Measurements from ENCODE around the gene ZNF280D. TPM values are rescaled to one million over a fixed set of nuclear protein-coding genes. Genes with fewer than 3 reads are reported as not detected.

ZNF280D gene
- total RNA-seq, 1 donor = 55.3 TPM

- no peak for TF ChIP-seq CTCF (IDR thresholded peaks at IDR 0.05; ENCODE audit: insufficient read depth, low read length)
- no peak for DNase-seq (ENCODE audit: low read depth)
Observed at GRCh38 chr15:56737791-56738190, 4.5 kb upstream of the ZNF280D start.

DNA sequence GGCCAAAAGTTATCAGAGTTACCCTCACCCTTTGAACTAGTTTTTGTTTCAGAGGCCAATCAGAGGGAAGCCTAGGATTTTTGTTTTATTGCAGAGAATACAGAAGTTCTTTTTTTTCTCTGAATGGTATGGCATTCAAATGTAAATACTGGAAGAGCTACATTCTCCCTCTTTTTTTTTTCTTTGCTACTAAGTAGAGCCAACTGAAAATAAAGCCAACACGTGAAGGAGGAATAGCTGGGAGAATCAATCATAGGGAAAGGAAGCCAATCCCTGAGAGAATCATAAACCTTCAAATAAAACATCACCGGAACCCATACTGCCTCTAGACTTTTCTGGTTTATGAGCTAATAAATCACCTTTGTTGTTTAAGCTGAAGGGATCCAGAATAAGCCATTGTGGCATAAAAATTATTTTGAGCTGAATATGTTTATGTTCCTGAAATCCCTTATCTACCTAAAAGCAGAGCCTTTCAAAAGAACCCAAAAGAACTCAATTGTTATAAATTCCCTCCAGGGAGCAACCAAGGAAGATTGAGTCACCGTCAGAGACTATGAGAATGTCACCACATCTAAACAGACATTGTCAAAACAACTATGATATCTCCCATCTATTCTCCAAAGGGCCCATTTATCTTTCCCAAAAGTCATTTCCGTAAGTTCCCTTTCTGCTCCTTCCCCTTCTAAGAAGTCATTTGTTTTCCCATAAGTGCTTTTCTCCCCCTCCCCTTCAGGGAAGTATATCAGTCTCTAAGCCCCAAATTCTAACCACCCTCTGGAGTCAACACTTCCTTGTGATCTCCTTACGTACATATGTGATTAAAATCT is 3.8 kb upstream of the ZNF280D start:
- DNase-seq (ENCODE audit: low read depth) = no peak
- no peak overlapping the region for H3K4me3 ChIP-seq (ENCODE audit: low read depth, low read length)
- no peak for TF ChIP-seq CTCF (IDR thresholded peaks at IDR 0.05; ENCODE audit: insufficient read depth, low read length)

More at GRCh38 chr15:56737791-56738190, 4.5 kb upstream of the ZNF280D start:
- no peak overlapping the region for H3K4me3 ChIP-seq (ENCODE audit: low read depth, low read length)

DNA sequence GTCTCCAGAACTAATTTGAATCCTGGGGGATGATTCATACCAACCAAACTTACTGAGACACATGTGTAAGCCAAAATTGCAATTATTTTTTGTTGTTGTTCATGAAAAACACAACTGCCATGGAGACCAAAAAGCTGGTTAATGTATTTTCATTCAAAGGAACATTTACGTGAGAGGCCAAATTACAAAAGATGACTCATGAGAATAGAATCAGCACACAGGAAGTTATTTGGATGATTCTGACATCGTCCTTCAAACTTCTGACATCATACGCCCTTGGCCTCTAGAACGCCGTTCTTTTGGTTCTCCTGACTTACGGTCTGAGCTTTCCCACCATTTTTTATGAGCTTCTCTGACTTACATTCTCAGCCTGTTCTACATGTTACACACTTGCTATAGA is 3.0 kb upstream of the ZNF280D start:
- DNase-seq (ENCODE audit: low read depth) = peak; percentile 61
- no peak overlapping the region for H3K4me3 ChIP-seq (ENCODE audit: low read depth, low read length)
- TF ChIP-seq CTCF (IDR thresholded peaks at IDR 0.05; ENCODE audit: insufficient read depth, low read length) = no peak

GRCh38 chr15:56735589-56735988 is 2.3 kb upstream of the ZNF280D start:
- no peak overlapping the region for H3K4me3 ChIP-seq (ENCODE audit: low read depth, low read length)
- no peak for TF ChIP-seq CTCF (IDR thresholded peaks at IDR 0.05; ENCODE audit: insufficient read depth, low read length)
- DNase-seq (ENCODE audit: low read depth) = no peak

DNA sequence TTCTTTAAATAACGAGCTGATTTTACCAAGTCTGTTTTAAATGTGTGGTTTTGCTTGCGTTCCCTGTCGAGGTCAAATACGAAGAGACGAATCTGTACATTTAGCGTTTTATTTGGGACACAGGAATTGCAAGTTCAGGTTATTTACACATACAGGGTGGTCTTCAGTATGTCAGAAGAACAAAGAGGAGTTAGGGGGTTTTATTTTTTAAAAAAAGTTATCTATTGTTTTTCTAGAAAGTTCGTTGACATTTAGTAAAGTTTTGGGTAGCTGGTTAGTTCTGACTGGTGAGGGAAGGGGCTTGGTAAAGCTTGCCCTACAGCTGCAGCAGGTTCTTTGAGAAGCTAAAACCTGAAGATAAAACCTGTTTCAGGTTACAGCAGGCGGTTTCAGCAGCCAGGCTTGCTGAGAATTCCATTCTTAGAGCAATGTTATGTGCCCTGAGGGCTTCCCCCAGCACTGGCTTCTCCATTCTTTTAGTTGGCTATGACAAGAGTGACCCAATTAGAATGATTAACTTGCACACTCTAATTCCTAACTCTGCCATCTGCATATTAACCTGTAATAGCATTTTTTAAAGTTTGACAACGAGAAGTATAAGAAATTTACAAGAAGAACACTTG is 815 bp upstream of the ZNF280D start:
- no peak for TF ChIP-seq CTCF (IDR thresholded peaks at IDR 0.05; ENCODE audit: insufficient read depth, low read length)
- no peak overlapping the region for H3K4me3 ChIP-seq (ENCODE audit: low read depth, low read length)
- DNase-seq (ENCODE audit: low read depth) = no peak

GRCh38 chr15:56732886-56733135 is 498 bp downstream of the ZNF280D start:
- TF ChIP-seq CTCF (IDR thresholded peaks at IDR 0.05; ENCODE audit: insufficient read depth, low read length) = no peak
- H3K4me3 ChIP-seq (ENCODE audit: low read depth, low read length) = peak overlapping the region; percentile 81
- DNase-seq (ENCODE audit: low read depth) = no peak

Data from fibroblast of the aortic adventitia (primary cell).